GM12878 (cell line): Measurements from ENCODE around the gene SOX9. TPM values are rescaled to one million over a fixed set of nuclear protein-coding genes. Genes with fewer than 3 reads are reported as not detected.
A peak's percentile ranks its signal among the peaks of the same experiment; 100 is the strongest.

Source experiments
- BHLHE40 ChIP-seq, 2 experiments: fragments of 450-650 bp in 1 of 2; IDR thresholded peaks; 2 replicates each; pipeline ENCODE4 v1.6.1; 2011 to 2017; ENCODE audit warnings: low read depth in 2 of 2, borderline replicate concordance in 1 of 2, improper control_type of control experiment in 1 of 2, low read length in 1 of 2, mild to moderate bottlenecking in 1 of 2
- E2F8 ChIP-seq: fragments of 450-650 bp; IDR thresholded peaks from 2 replicates; pipeline ENCODE4 v1.6.1; 2018; ENCODE audit warnings: mild to moderate bottlenecking, low read depth, moderate library complexity; ENCODE audit not compliant: partially characterized antibody
- EZH2 ChIP-seq: IDR thresholded peaks from 2 replicates; pipeline ENCODE4 v1.6.1; 2012; ENCODE audit warnings: low read depth, mild to moderate bottlenecking, control low read depth, inconsistent platforms, low read length, borderline replicate concordance; ENCODE audit not compliant: control insufficient read depth
- FOS ChIP-seq: IDR thresholded peaks from 3 replicates; pipeline ENCODE4 v1.6.1; 2011; ENCODE audit warnings: borderline replicate concordance; ENCODE audit not compliant: insufficient read length; ENCODE audit errors: extremely low read depth
- LARP7 ChIP-seq: fragments of 450-650 bp; IDR thresholded peaks from 2 replicates; pipeline ENCODE4 v1.6.1; 2017; ENCODE audit warnings: mild to moderate bottlenecking
- MEF2A ChIP-seq: IDR thresholded peaks from 2 replicates; pipeline ENCODE4 v1.6.1; 2011; ENCODE audit warnings: low read depth, mild to moderate bottlenecking, low read length, moderate library complexity; ENCODE audit not compliant: insufficient read depth
- MEF2B ChIP-seq: fragments of 450-650 bp; IDR thresholded peaks from 2 replicates; pipeline ENCODE4 v1.6.1; 2018; ENCODE audit warnings: mild to moderate bottlenecking, moderate library complexity; ENCODE audit not compliant: partially characterized antibody, poor library complexity, severe bottlenecking
- MTA2 ChIP-seq: fragments of 450-650 bp; IDR thresholded peaks from 2 replicates; pipeline ENCODE4 v1.6.1; 2016; ENCODE audit warnings: low read depth, mild to moderate bottlenecking, moderate library complexity
- NFXL1 ChIP-seq: fragments of 450-650 bp; IDR thresholded peaks from 2 replicates; pipeline ENCODE4 v1.6.1; 2017; ENCODE audit warnings: antibody characterized with exemption, mild to moderate bottlenecking, borderline replicate concordance
- NR2C2 ChIP-seq: IDR thresholded peaks from 2 replicates; pipeline ENCODE4 v1.6.1; 2011; ENCODE audit warnings: borderline replicate concordance, low read depth; ENCODE audit not compliant: control insufficient read depth, insufficient read length
- POLR2AphosphoS2 ChIP-seq: IDR thresholded peaks from 2 replicates; pipeline ENCODE4 v1.6.1; 2011; ENCODE audit warnings: low read depth, mild to moderate bottlenecking, low read length, improper control_type of control experiment, moderate library complexity
- POLR2AphosphoS5 ChIP-seq: IDR thresholded peaks from 2 replicates; pipeline ENCODE4 v1.6.1; 2011; ENCODE audit warnings: mild to moderate bottlenecking, low read length, inconsistent platforms
- RAD21 ChIP-seq: IDR thresholded peaks from 2 replicates; pipeline ENCODE4 v1.6.1; 2011; ENCODE audit warnings: mild to moderate bottlenecking, low read depth, low read length, moderate library complexity; ENCODE audit not compliant: insufficient read depth
- RBBP5 ChIP-seq: fragments of 200-600 bp; sonication (generic); conservative IDR thresholded peaks from 2 replicates; pipeline ENCODE4 v1.6.1; 2016
- SMC3 ChIP-seq: IDR thresholded peaks from 2 replicates; pipeline ENCODE4 v1.6.1; 2011; ENCODE audit warnings: low read length, improper control_type of control experiment, borderline replicate concordance
- SPI1 ChIP-seq: IDR thresholded peaks from 2 replicates; pipeline ENCODE4 v1.6.1; 2011; ENCODE audit warnings: low read depth, mild to moderate bottlenecking, low read length, moderate library complexity, borderline replicate concordance; ENCODE audit not compliant: insufficient read depth
- SRF ChIP-seq, 2 experiments: IDR thresholded peaks; 2 replicates each; pipeline ENCODE4 v1.6.1; 2011; ENCODE audit warnings: low read depth in 2 of 2, low read length in 2 of 2, mild to moderate bottlenecking in 1 of 2, moderate library complexity in 1 of 2
- TAF1 ChIP-seq: IDR thresholded peaks from 2 replicates; pipeline ENCODE4 v1.6.1; 2011; ENCODE audit warnings: mild to moderate bottlenecking, low read depth, low read length, borderline replicate concordance
- polyA plus RNA-seq, 11 experiments: library from polyadenylated mRNA; depleted of rRNA in 4 of 11; unstranded in 6 of 11; stranded (reverse) in 5 of 11; fragments of >200 nt; fragmentation: Nextera tagmentation in 4 of 11; fragmentation: Illumina TruSeq in 1 of 11; extraction: Ambion mirVana in 4 of 11; extraction: Trizol in 1 of 11; gene quantifications; 1 replicate in 1 of 11; 2 replicates in 10 of 11; pipeline versions ENCODE4 v1.2.1 to v1.2.3, GENCODE V29; 2011 to 2016; ENCODE audit warnings: inconsistent platforms in 2 of 11, missing spikeins in 2 of 11, low read depth in 1 of 11
- total RNA-seq, 4 experiments: library from RNA; depleted of rRNA in 3 of 4; stranded (reverse); fragments of >200 nt in 3 of 4; fragmentation: Illumina TruSeq in 1 of 4; extraction: Trizol in 1 of 4; gene quantifications; 2 replicates each; pipeline versions ENCODE4 v1.2.1 to v1.2.3, GENCODE V29; 2013 to 2021
- TF ChIP-seq, protein P1 (sequence below): fragments of 450-650 bp; IDR thresholded peaks from 2 replicates; pipeline ENCODE4 v1.6.1; 2017; ENCODE audit warnings: mild to moderate bottlenecking

SOX9 gene
- total and polyA plus RNA-seq, 10 of the 15 experiments (the other 5 are each of a cell fraction or from before 2014, with no cell fraction given): 1.2 to 19.0 (median 5.5) TPM

- TF ChIP-seq, protein P1, sequence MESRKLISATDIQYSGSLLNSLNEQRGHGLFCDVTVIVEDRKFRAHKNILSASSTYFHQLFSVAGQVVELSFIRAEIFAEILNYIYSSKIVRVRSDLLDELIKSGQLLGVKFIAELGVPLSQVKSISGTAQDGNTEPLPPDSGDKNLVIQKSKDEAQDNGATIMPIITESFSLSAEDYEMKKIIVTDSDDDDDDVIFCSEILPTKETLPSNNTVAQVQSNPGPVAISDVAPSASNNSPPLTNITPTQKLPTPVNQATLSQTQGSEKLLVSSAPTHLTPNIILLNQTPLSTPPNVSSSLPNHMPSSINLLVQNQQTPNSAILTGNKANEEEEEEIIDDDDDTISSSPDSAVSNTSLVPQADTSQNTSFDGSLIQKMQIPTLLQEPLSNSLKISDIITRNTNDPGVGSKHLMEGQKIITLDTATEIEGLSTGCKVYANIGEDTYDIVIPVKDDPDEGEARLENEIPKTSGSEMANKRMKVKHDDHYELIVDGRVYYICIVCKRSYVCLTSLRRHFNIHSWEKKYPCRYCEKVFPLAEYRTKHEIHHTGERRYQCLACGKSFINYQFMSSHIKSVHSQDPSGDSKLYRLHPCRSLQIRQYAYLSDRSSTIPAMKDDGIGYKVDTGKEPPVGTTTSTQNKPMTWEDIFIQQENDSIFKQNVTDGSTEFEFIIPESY: no peak
- no peak for TF ChIP-seq NR2C2
- no peak for TF ChIP-seq EZH2
- no peak for TF ChIP-seq MEF2B
- no peak for TF ChIP-seq FOS
- TF ChIP-seq RAD21: no peak
- TF ChIP-seq SRF (IDR thresholded peaks at IDR 0.05; ENCODE audit: low read depth in 2 of 2, low read length in 2 of 2): no peak
- TF ChIP-seq POLR2AphosphoS5: no peak
- TF ChIP-seq MTA2: 0 out of 2 replicates have a peak, but pooled peaks have one; percentile 3
- TF ChIP-seq NFXL1: no peak
- 0 out of 2 replicates have a peak, but pooled peaks have one; percentile 1 for TF ChIP-seq LARP7
- TF ChIP-seq SMC3: peak; percentile 11; the same call in 1 of the 2 replicates
- no peak for TF ChIP-seq POLR2AphosphoS2
- no peak for TF ChIP-seq E2F8
- no peak for TF ChIP-seq MEF2A
- TF ChIP-seq TAF1: no peak
- TF ChIP-seq RBBP5: no peak
- peak; percentile 78; the same call in 1 of the 2 replicates for TF ChIP-seq SPI1
- peak; percentile 39 to 42; a peak in 2 of 4 replicates for TF ChIP-seq BHLHE40 (IDR thresholded peaks at IDR 0.05; ENCODE audit: borderline replicate concordance in 1 of 2, low read depth in 2 of 2, low read length in 1 of 2)
- TF ChIP-seq, all 136 proteins: peak for 11
These were observed 1.4 kb downstream of the SOX9 start (continued) for GRCh38 chr17:72122010-72122764.
